MM.1S (cell line): ENCODE measurements around the gene METTL1.

Experiments used
- EZH2 ChIP-seq: fragments of 300-600 bp; sonication (generic); optimal IDR thresholded peaks from 2 replicates; pipeline ENCODE3; 2017; ENCODE audit warnings: low read depth, mild to moderate bottlenecking, antibody characterized with exemption, low read length, mixed read lengths
- EZH2phosphoT487 ChIP-seq: fragments of 300-600 bp; sonication (generic); IDR thresholded peaks from 2 replicates; pipeline ENCODE4 v1.6.1; 2018; ENCODE audit warnings: antibody characterized with exemption, low read length
- TF ChIP-seq, protein P1 (sequence below): fragments of 300-600 bp; sonication (generic); IDR thresholded peaks from 2 replicates; pipeline ENCODE4 v1.5.1; 2016; ENCODE audit warnings: antibody characterized with exemption, low read length, mixed read lengths

DNA sequence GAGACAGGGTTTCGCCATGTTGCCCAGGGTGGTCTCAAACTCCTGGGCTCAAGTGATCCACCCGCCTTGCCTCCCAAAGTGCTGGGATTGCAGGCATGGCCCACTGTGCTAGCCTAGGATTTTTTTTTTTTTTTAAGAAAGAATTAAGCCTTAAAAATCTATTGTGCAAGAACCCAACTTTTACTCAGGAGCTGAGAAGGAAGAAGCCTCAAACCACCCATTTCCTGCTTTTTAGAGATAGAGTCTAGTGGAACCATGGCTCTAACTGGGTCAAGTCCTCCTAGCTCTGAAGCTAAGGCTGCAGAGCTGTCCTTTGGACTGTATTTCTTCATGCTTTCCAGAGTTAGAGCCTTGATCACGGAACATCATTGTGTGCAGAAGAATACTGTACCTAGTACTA lies 9.3 kb upstream of the METTL1 start:
- TF ChIP-seq, protein P1, sequence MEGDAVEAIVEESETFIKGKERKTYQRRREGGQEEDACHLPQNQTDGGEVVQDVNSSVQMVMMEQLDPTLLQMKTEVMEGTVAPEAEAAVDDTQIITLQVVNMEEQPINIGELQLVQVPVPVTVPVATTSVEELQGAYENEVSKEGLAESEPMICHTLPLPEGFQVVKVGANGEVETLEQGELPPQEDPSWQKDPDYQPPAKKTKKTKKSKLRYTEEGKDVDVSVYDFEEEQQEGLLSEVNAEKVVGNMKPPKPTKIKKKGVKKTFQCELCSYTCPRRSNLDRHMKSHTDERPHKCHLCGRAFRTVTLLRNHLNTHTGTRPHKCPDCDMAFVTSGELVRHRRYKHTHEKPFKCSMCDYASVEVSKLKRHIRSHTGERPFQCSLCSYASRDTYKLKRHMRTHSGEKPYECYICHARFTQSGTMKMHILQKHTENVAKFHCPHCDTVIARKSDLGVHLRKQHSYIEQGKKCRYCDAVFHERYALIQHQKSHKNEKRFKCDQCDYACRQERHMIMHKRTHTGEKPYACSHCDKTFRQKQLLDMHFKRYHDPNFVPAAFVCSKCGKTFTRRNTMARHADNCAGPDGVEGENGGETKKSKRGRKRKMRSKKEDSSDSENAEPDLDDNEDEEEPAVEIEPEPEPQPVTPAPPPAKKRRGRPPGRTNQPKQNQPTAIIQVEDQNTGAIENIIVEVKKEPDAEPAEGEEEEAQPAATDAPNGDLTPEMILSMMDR = no peak
- TF ChIP-seq EZH2 = no peak
- TF ChIP-seq EZH2phosphoT487 = no peak
